K562 (cell line): ENCODE data around the gene ALOX5.

ENCODE experiments used
- CEBPB ChIP-seq: fragments of 450-650 bp; IDR thresholded peaks from 2 replicates; pipeline ENCODE4 v1.6.1; 2016; ENCODE audit warnings: missing genetic modification characterization, missing compliant biosample characterization
- MTA2 ChIP-seq: fragments of 450-650 bp; IDR thresholded peaks from 2 replicates; pipeline ENCODE4 v1.6.1; 2016; ENCODE audit warnings: low read depth

- TF ChIP-seq MTA2 (no peak), CEBPB (tag) (no peak)
Observed at GRCh38 chr10:45354261-45354660, 19.8 kb upstream of the ALOX5 start.
